Breast epithelium (tissue), 3 donors: Measurements from ENCODE around the gene FAM227A.

Experiments used
- CTCF ChIP-seq, 3 donors: fragments of 450-650 bp; IDR thresholded peaks; one replicate each; pipeline ENCODE4 v1.5.1; 2016 to 2017; ENCODE audit warnings: antibody characterized with exemption in 3 of 3, mild to moderate bottlenecking in 3 of 3, moderate library complexity in 3 of 3
- POLR2AphosphoS5 ChIP-seq, 3 donors: sonication (generic); formaldehyde crosslinking; IDR thresholded peaks; one replicate each; pipeline ENCODE4 v1.6.1; 2017; ENCODE audit warnings: antibody characterized with exemption in 3 of 3

GRCh38 chr22:38700270-38700788, 44.1 kb upstream of the FAM227A start:
- TF ChIP-seq POLR2AphosphoS5 (IDR thresholded peaks at IDR 0.05) (no peak), CTCF (IDR thresholded peaks at IDR 0.05) (no peak)
